ENCODE data around the gene SLC22A15.

Gene SLC22A15

GRCh38 chr1:116110567-116111523 lies 134.5 kb downstream of the SLC22A15 start, which contains the start of gene MAB21L3:
TSS of gene MAB21L3 (plus strand) at chr1:116111399. CDS start at chr1:116112616, 1,217 bp downstream.
- DNase-seq: no peak

DNA sequence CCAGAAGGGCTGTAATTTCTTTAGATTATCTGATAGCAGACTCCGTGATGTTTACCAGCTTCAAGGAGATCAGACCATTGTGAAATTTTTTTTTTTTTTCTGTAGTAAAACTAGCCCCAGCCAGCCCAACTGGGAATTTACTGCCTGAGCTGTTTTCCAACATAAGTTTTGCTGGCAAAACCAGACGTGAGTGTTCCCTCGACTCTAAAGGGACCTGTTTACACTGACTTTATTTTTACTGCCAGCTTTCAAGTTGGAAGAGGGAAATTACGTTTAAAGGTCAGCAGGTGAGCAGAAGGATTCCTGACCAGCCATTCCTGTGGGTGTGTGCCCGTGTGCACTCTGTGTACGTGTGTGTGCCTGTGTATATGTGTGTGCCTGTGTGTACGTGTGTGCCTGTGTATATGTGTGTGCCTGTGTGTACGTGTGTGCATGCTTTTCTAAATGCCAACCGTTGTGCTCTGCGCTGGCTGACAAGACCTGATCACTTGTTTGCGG lies 135.3 kb downstream of the SLC22A15 start:
- DNase-seq: no peak

DNA sequence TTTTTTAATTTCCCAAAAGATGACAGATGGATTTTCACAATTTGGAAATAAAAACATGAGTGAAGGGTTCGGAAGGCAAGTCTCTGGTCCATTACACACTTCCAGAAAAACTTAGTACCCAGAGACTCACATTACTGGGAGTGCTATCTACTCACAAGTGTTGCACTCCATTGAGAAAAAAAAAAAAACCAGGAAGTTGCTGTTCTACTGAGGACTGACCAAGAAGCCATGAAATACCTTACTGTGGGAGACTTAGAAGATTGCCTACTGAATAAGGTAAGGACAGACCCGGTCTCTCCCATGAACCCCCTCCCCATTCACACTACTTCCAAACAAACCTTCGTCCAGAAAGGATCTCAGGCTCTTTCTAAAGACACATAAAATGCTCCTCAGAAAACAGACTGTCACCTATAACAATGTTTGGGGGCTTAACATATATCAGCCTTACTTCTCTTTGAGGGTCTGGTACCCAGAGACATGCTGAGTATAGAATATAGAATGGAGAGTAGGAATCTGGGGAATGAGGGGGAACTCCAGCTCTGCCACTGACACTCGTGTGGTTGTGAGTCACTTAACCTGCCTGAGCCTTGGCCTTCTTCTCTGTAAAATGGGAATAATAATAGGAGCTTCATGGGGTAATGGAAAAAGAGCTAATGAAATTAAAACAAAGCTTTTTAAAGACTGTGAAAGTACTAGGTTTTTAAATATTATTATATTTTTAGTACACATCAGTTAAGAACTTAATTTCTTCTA lies 136.3 kb downstream of the SLC22A15 start:
- DNase-seq: no peak

GRCh38 chr1:116113615-116114014 lies 137.3 kb downstream of the SLC22A15 start:
- DNase-seq: no peak

DNA sequence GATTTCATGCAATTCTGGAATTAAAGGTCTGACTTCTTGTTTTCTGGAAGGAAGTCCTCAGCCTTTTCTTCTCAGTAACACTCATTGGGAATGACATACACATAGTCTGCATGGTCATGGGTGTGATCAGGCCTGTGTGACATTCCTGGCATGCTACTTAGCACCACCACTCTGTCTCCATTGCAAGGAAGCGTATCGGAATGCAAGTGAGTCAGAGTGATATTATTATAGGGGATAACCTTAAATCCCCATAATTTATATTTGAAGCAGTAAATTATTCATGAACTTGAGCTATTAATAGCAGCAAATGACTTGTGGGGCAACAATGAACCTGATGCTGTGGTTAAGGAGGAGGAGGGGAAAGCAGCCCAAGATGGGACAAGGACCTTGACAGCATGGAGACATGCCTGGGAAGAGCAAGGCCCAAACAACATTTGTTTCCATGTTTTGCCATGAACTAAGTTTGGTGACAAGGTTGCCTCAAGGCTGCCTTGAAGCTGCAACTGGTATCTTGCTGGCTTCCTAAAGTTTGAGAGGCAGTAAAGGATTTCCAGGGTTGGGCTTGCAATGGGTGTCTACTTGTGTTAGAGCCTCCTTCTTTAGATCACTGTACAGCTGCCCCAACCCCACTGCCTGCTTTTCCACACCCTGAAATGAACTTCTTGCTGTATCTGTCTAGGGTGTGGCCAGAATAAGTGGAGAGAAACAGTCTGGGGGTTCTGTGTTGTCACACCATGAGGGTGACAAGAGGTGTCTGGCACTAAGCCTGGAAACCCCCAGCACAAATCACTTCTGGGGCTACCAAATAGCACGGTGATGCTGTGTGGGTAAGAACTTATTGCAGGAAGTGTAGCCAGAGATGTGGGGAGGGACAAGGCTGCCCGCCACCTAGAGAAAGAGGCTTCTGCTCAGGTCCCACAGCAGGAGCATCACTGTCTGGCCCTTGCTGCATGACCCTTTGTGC lies 139.4 kb downstream of the SLC22A15 start:
- no peak for DNase-seq

DNA sequence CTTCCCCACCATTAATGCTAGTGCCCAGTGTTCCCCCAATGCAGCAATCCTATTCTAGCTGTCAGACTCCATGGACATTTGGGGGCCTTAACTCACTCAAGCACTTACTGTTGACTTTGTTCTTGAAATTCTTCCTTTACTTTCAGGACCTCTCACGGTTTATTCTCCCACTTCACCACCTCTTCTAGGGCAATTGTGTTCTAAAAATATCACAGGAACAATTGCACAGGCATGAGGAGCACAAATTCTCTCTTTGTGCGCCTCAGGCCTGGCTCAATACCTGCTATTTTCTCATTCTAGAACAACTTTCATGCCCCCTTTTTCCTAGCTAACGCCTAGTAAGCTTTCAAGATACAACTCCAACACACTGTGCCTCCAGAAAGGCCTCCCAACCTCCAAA lies 142.2 kb downstream of the SLC22A15 start:
- DNase-seq: no peak

Measured in suppressor macrophage treated with lipopolysaccharide for 4 hours (primary cell).